Measurements from ENCODE around the gene ADAP1. TPM values are rescaled to one million over a fixed set of nuclear protein-coding genes. Genes with fewer than 3 reads are reported as not detected.

Gene ADAP1
- total and polyA plus RNA-seq, 2 of the 13 experiments (the other 11 are each of a cell fraction or from before 2014, with no cell fraction given), result 10.5 to 24.6 TPM

DNA sequence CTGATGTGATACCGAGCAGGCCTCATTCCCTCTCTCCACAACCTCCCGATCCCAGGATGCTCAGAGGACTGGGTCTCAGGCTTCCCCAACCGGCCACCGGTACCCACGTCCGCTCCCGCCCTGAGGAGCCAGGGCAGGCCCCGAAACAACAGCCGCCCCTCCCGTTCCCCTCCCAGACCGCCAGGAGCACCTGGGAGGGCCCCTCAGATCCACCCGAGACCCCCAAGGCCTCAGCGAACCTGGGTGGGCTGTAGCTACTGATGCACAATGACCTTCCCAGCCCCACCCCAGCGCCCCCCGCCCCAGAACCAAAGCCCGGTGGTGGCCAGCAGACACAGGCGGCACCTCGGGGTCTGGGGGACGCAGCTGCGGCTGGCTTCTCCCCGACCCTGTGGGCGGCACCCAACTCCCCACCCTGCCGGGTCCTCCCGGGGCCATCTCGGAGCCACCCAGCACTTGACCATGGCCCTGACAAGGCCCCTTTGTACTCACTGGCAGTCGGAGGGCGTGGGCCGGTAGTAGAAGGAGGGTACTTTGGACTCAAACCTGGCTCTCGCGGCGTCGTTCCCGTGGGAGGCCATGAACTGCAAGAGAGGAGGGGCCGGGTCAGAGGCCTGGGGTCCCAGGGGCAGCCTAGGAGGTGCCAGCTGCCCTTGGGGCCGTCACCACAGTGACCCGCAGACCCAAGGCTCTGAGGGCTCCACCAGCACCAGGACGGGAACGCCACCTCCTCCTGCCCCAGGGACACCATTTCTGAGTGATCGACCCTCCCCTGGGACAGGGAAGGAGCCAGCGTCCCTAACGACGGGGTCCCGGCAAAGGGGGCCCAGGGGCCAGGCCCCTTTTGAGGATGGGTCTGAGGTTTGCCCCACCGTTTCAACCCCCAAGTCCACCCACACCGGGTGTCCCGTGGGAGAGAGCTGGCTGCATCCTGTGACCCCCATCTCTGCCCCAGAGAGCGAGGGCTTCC lies 28.1 kb downstream of the ADAP1 start (continued):
- TF ChIP-seq, protein P1, sequence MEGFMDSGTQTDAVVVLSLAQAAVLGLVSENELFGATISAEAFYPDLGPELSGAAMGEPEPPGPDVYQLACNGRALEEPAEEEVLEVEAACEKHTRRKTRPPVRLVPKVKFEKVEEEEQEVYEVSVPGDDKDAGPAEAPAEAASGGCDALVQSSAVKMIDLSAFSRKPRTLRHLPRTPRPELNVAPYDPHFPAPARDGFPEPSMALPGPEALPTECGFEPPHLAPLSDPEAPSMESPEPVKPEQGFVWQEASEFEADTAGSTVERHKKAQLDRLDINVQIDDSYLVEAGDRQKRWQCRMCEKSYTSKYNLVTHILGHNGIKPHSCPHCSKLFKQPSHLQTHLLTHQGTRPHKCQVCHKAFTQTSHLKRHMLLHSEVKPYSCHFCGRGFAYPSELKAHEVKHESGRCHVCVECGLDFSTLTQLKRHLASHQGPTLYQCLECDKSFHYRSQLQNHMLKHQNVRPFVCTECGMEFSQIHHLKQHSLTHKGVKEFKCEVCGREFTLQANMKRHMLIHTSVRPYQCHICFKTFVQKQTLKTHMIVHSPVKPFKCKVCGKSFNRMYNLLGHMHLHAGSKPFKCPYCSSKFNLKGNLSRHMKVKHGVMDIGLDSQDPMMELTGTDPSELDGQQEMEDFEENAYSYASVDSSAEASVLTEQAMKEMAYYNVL (CRISPR knock-in tag; IDR thresholded peaks at IDR 0.05; ENCODE audit: borderline replicate concordance), result 0 out of 2 replicates have a peak, but pooled peaks have one; percentile 28
- TF ChIP-seq, protein P2, sequence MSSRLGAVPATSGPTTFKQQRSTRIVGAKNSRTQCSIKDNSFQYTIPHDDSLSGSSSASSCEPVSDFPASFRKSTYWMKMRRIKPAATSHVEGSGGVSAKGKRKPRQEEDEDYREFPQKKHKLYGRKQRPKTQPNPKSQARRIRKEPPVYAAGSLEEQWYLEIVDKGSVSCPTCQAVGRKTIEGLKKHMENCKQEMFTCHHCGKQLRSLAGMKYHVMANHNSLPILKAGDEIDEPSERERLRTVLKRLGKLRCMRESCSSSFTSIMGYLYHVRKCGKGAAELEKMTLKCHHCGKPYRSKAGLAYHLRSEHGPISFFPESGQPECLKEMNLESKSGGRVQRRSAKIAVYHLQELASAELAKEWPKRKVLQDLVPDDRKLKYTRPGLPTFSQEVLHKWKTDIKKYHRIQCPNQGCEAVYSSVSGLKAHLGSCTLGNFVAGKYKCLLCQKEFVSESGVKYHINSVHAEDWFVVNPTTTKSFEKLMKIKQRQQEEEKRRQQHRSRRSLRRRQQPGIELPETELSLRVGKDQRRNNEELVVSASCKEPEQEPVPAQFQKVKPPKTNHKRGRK (CRISPR knock-in tag; IDR thresholded peaks at IDR 0.05), result no peak
- peak; percentile 77; the same call in 1 of the 2 replicates for TF ChIP-seq PHF21A (CRISPR knock-in tag; IDR thresholded peaks at IDR 0.05)
- TF ChIP-seq, protein P3, sequence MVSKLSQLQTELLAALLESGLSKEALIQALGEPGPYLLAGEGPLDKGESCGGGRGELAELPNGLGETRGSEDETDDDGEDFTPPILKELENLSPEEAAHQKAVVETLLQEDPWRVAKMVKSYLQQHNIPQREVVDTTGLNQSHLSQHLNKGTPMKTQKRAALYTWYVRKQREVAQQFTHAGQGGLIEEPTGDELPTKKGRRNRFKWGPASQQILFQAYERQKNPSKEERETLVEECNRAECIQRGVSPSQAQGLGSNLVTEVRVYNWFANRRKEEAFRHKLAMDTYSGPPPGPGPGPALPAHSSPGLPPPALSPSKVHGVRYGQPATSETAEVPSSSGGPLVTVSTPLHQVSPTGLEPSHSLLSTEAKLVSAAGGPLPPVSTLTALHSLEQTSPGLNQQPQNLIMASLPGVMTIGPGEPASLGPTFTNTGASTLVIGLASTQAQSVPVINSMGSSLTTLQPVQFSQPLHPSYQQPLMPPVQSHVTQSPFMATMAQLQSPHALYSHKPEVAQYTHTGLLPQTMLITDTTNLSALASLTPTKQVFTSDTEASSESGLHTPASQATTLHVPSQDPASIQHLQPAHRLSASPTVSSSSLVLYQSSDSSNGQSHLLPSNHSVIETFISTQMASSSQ (IDR thresholded peaks at IDR 0.05; ENCODE audit: low read depth), result no peak
- TF ChIP-seq, protein P3 (CRISPR knock-in tag; IDR thresholded peaks at IDR 0.05; ENCODE audit: borderline replicate concordance), result peak; percentile 61
- no peak for TF ChIP-seq ZBTB3 (CRISPR knock-in tag; IDR thresholded peaks at IDR 0.05; ENCODE audit: borderline replicate concordance, low read depth)
- TF ChIP-seq IRF2 (CRISPR knock-in tag; IDR thresholded peaks at IDR 0.05), result peak; percentile 35; the same call in 1 of the 2 replicates
- no peak for TF ChIP-seq MTF1 (CRISPR knock-in tag; IDR thresholded peaks at IDR 0.05)
- no peak for TF ChIP-seq ZFP36L1 (CRISPR knock-in tag; IDR thresholded peaks at IDR 0.05)
- TF ChIP-seq ERF (CRISPR knock-in tag; IDR thresholded peaks at IDR 0.05), result peak; percentile 44
- no peak; the same call in 1 of the 2 replicates for TF ChIP-seq KLF15 (CRISPR knock-in tag; IDR thresholded peaks at IDR 0.05; ENCODE audit: borderline replicate concordance)
- TF ChIP-seq, protein P4, sequence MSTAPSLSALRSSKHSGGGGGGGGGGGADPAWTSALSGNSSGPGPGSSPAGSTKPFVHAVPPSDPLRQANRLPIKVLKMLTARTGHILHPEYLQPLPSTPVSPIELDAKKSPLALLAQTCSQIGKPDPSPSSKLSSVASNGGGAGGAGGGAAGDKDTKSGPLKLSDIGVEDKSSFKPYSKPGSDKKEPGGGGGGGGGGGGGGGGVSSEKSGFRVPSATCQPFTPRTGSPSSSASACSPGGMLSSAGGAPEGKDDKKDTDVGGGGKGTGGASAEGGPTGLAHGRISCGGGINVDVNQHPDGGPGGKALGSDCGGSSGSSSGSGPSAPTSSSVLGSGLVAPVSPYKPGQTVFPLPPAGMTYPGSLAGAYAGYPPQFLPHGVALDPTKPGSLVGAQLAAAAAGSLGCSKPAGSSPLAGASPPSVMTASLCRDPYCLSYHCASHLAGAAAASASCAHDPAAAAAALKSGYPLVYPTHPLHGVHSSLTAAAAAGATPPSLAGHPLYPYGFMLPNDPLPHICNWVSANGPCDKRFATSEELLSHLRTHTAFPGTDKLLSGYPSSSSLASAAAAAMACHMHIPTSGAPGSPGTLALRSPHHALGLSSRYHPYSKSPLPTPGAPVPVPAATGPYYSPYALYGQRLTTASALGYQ (CRISPR knock-in tag; IDR thresholded peaks at IDR 0.05), result peak; percentile 61; the same call in 1 of the 2 replicates
- TF ChIP-seq, protein P5, sequence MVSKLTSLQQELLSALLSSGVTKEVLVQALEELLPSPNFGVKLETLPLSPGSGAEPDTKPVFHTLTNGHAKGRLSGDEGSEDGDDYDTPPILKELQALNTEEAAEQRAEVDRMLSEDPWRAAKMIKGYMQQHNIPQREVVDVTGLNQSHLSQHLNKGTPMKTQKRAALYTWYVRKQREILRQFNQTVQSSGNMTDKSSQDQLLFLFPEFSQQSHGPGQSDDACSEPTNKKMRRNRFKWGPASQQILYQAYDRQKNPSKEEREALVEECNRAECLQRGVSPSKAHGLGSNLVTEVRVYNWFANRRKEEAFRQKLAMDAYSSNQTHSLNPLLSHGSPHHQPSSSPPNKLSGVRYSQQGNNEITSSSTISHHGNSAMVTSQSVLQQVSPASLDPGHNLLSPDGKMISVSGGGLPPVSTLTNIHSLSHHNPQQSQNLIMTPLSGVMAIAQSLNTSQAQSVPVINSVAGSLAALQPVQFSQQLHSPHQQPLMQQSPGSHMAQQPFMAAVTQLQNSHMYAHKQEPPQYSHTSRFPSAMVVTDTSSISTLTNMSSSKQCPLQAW (CRISPR knock-in tag; IDR thresholded peaks at IDR 0.05), result peak; percentile 23; the same call in 1 of the 2 replicates
- peak; percentile 89 for TF ChIP-seq BCL6 (CRISPR knock-in tag; IDR thresholded peaks at IDR 0.05)
- TF ChIP-seq EP300 (IDR thresholded peaks at IDR 0.05; ENCODE audit: low read depth in 2 of 2, low read length in 2 of 2), result peak in 1 of 2 experiments; percentile 68; a peak in 2 of 4 replicates
- peak; percentile 69; the same call in 1 of the 2 replicates for TF ChIP-seq EP300 (CRISPR knock-in tag; IDR thresholded peaks at IDR 0.05; ENCODE audit: borderline replicate concordance)
